Measurements from ENCODE around the gene APMAP.

APMAP gene

DNA sequence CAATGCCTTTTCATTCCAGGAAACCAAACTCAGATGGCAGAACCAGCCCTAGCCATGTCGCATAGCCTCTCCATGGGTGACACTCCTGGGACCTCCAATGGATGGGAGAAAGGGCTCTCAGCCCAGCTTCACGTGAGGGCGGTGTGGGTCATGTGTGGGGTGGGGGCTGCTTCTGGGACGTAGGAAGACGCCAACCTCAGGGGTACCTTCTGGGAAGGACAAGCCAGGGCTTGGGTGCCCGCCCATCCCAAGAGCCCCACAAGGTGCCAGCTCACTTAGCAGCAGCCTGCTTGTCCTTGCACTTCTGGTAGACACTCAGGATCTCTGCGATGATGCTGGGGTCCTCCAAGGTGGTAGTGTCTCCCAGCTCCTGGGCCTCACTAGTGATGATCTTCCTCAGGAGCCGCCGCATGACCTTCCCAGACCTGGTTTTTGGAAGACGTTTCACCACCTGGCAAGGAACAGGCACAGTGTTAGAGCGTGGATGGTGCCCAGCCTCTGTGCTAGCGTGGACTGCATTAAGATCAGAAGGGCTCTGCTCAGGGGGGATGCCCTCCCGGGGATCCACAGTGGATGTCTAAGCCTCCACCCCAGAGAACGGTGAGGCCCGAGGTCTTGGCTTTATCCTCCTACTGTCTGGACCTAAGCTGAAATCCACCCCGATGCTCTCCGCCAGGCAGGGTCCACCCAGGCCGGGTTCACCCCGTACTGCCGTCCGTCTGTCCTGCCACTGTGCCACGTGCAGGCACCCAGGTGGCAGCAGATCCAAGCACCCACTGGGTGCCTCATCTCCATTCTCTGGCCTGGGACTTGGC lies 15.1 kb upstream of the APMAP start:
- no peaks in the 10 kb centered on the region for H3K27me3 ChIP-seq (ENCODE audit: insufficient read depth, poor library complexity, severe bottlenecking)
- ATAC-seq (ENCODE audit: low read depth) (no peak), DNase-seq (ENCODE audit: low spot score) (no peak)
- H3K4me1 ChIP-seq (ENCODE audit: insufficient read depth, poor library complexity, severe bottlenecking): no peaks in the 10 kb centered on the region
- no peak overlapping the region for H3K4me3 ChIP-seq (ENCODE audit: severe bottlenecking)
- no peaks in the 10 kb centered on the region for H3K36me3 ChIP-seq (ENCODE audit: low read depth)
- H3K9me3 ChIP-seq (ENCODE audit: severe bottlenecking): no peaks in the 10 kb centered on the region
- no peak overlapping the region for H3K27ac ChIP-seq (ENCODE audit: poor library complexity, severe bottlenecking)
- TF ChIP-seq, protein P1, sequence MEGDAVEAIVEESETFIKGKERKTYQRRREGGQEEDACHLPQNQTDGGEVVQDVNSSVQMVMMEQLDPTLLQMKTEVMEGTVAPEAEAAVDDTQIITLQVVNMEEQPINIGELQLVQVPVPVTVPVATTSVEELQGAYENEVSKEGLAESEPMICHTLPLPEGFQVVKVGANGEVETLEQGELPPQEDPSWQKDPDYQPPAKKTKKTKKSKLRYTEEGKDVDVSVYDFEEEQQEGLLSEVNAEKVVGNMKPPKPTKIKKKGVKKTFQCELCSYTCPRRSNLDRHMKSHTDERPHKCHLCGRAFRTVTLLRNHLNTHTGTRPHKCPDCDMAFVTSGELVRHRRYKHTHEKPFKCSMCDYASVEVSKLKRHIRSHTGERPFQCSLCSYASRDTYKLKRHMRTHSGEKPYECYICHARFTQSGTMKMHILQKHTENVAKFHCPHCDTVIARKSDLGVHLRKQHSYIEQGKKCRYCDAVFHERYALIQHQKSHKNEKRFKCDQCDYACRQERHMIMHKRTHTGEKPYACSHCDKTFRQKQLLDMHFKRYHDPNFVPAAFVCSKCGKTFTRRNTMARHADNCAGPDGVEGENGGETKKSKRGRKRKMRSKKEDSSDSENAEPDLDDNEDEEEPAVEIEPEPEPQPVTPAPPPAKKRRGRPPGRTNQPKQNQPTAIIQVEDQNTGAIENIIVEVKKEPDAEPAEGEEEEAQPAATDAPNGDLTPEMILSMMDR (IDR thresholded peaks at IDR 0.05; ENCODE audit: poor library complexity, severe bottlenecking): no peak

DNA sequence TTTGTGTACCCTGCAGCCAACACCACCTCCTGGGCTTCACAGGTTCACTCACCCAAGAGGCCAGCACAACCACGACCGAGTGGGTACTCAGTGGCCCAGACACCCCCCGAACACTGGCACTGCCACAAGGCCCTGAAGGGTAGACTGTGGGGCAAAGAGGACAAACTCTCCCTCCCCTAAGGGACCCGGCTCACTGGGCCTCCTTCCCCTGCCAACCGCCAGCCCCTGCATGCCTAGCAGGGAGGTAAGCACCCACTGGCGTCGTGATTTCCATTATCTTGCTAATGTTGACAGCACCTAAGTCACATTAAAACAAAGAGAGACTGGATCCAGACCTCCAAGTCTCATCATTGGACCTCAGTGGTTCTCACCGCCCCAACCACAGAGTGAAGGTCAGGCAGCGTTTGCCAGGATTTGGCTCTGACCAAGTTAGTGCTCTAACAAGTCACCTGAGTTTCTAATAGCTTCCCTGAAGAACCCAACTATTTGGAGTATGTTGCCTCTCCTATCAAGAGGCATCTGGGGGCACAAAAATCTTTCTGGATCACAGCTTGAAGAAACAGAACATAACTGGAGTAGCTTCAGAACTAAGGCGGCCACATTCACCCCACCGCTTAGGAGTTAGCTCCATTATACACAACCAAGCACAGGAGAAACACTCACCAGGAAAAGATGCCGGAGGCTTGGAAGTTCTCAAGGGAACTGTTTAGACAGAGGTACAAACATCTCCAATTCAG lies 14.0 kb upstream of the APMAP start:
- Histone ChIP-seq H3K4me3 (ENCODE audit: severe bottlenecking) (no peak overlapping the region), H3K27ac (ENCODE audit: poor library complexity, severe bottlenecking) (no peak overlapping the region), H3K27me3 (ENCODE audit: insufficient read depth, poor library complexity, severe bottlenecking) (no peaks in the 10 kb centered on the region), H3K4me1 (ENCODE audit: insufficient read depth, poor library complexity, severe bottlenecking) (no peaks in the 10 kb centered on the region), H3K9me3 (ENCODE audit: severe bottlenecking) (no peaks in the 10 kb centered on the region), H3K36me3 (ENCODE audit: low read depth) (no peaks in the 10 kb centered on the region)
- ATAC-seq (ENCODE audit: low read depth) (no peak), DNase-seq (ENCODE audit: low spot score) (no peak)
- TF ChIP-seq, protein P1 (IDR thresholded peaks at IDR 0.05; ENCODE audit: poor library complexity, severe bottlenecking): no peak

DNA sequence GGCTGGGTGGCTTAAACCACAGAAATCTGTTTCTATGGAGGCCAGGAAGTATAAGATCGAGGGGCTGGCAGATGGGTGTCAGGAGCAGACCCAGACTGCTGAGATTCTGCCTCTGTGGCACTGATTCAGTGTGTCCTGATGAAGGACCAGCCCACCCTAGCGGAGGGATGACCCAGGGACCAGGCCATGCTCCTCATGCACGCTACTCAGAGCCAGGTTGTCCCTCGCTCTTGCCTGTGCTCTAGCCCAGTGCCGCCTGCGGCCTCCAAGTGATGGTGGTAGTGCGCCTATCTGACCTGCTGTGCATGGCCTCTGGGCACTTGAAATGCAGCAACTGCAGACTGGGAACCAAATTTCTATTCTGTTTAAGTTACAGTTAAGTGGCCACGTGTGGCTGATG lies 13.1 kb upstream of the APMAP start:
- Histone ChIP-seq H3K27ac (ENCODE audit: poor library complexity, severe bottlenecking) (no peak overlapping the region), H3K36me3 (ENCODE audit: low read depth) (no peaks in the 10 kb centered on the region), H3K9me3 (ENCODE audit: severe bottlenecking) (no peaks in the 10 kb centered on the region), H3K4me1 (ENCODE audit: insufficient read depth, poor library complexity, severe bottlenecking) (peaks cover 3% of the 10 kb centered on the region), H3K27me3 (ENCODE audit: insufficient read depth, poor library complexity, severe bottlenecking) (no peaks in the 10 kb centered on the region), H3K4me3 (ENCODE audit: severe bottlenecking) (no peak overlapping the region)
- no peak for ATAC-seq (ENCODE audit: low read depth)
- no peak for DNase-seq (ENCODE audit: low spot score)
- TF ChIP-seq, protein P1 (IDR thresholded peaks at IDR 0.05; ENCODE audit: poor library complexity, severe bottlenecking): no peak

DNA sequence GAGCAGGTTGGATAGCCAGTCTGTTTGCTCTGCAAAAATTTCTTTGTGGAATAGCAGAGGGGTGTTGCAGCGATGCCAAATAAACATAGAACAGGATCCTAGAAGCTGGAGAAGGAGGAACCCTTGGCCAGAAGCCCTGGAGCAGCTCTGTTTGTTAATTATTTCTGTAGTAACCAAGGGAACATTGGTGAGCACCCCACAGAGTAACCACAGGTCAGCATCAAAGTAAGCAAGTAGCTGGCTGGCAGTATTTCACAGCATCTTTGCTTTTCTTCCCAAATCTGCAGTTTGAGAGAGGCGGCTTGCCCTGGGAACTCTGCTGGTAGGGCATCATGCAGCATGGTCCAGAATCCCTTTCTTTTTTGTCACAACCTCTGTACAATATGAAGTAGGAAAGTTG lies 12.7 kb upstream of the APMAP start:
- Histone ChIP-seq H3K4me1 (ENCODE audit: insufficient read depth, poor library complexity, severe bottlenecking) (peaks cover 5% of the 10 kb centered on the region), H3K27me3 (ENCODE audit: insufficient read depth, poor library complexity, severe bottlenecking) (no peaks in the 10 kb centered on the region), H3K9me3 (ENCODE audit: severe bottlenecking) (no peaks in the 10 kb centered on the region), H3K36me3 (ENCODE audit: low read depth) (no peaks in the 10 kb centered on the region), H3K27ac (ENCODE audit: poor library complexity, severe bottlenecking) (no peak overlapping the region), H3K4me3 (ENCODE audit: severe bottlenecking) (no peak overlapping the region)
- DNase-seq (ENCODE audit: low spot score) (no peak), ATAC-seq (ENCODE audit: low read depth) (no peak)
- TF ChIP-seq, protein P1 (IDR thresholded peaks at IDR 0.05; ENCODE audit: poor library complexity, severe bottlenecking): no peak

Measured in RWPE2 (cell line).